ENCODE results near the gene MRAS. TPM values are rescaled to one million over a fixed set of nuclear protein-coding genes. Genes with fewer than 3 reads are reported as not detected.

Gene MRAS
- total RNA-seq, 4 donors from 2014 or later = 31.8 to 58.1 (median 51.8) TPM

DNA sequence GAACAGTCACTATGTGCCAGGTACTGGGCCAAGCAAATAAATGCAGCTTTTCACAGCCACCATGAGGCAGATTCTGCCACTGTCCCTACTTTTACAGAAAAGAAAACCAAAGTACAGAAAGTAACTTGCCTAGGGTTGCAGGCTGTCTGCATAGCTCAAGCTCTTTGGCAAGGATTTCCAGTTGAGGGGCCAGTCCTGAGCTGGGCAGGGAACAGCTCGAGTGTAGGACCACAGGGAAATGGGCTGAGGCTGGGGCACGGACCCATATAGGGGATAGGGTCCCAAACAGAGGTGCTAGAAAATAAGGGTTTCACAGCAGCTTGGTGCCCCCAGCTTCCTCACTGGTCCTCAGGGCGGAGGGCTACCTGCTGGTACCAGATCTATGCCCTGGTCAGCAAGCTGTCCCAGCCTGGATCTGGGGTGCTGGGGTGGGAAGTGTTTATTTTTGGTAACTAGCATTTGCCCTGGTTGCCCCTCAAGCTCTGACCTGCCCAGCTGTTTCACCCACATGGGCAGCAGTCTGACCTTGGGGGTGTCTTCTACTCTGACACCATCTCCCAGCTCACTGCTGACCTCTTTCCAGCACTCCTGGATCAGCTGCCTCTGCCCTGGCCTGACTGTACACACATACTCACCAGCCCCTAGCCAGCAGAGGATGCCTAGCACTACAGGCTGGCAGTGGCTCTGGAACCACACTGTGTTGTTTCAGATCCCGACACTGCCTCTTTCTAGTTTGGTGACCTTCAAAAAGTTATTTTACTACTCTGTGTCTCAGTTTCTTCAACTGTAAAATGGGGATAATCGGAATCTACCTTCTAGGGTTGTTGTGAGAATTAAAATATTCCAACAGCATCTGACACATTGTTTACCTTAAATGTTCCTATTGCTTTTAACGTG is 16.2 kb downstream of the MRAS start:
- ATAC-seq = no peak
- 76% methylated on average over 5 of the region's 6 CpGs; no CpG with 5 or more reads in 1 of the 2 donors for WGBS, 2 donors (ENCODE audit: low coverage in 1 of 2)
- Histone ChIP-seq H3K27me3 (no peaks in the 10 kb centered on the region), H3K4me1 (peaks cover 0 to 60% (median 7%) of the 10 kb centered on the region in 3 donors), H3K4me3 (no peak overlapping the region), H3K36me3 (no peaks in the 10 kb centered on the region), H3K27ac (no peak overlapping the region), H3K9me3 (no peaks in the 10 kb centered on the region)
- no peak for TF ChIP-seq POLR2AphosphoS5 (IDR thresholded peaks at IDR 0.05)
- TF ChIP-seq POLR2A (IDR thresholded peaks at IDR 0.05) = no peak
- TF ChIP-seq EP300 (IDR thresholded peaks at IDR 0.05) = no peak
- TF ChIP-seq, protein P1, sequence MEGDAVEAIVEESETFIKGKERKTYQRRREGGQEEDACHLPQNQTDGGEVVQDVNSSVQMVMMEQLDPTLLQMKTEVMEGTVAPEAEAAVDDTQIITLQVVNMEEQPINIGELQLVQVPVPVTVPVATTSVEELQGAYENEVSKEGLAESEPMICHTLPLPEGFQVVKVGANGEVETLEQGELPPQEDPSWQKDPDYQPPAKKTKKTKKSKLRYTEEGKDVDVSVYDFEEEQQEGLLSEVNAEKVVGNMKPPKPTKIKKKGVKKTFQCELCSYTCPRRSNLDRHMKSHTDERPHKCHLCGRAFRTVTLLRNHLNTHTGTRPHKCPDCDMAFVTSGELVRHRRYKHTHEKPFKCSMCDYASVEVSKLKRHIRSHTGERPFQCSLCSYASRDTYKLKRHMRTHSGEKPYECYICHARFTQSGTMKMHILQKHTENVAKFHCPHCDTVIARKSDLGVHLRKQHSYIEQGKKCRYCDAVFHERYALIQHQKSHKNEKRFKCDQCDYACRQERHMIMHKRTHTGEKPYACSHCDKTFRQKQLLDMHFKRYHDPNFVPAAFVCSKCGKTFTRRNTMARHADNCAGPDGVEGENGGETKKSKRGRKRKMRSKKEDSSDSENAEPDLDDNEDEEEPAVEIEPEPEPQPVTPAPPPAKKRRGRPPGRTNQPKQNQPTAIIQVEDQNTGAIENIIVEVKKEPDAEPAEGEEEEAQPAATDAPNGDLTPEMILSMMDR (IDR thresholded peaks at IDR 0.05) = no peak

DNA sequence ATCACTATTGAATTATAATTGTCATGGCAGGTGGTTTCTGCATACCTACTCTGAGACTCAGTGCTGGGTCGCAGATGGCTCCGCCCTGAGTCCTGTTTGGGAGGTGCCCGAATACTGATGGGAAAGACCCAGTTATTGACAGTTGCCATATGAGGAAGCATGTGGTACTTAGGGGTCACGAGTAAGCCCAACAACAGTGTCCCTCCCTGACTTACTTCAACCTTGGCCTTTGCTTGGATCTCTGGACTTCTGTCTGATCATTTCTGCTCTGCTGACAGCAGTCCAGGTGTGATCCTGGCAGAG is 16.8 kb downstream of the MRAS start:
- H3K27me3 ChIP-seq = no peaks in the 10 kb centered on the region
- H3K27ac ChIP-seq = no peak overlapping the region
- 81 to 89% methylated on average over 2 to 4 of the region's 4 CpGs for WGBS, 2 donors (ENCODE audit: low coverage in 1 of 2)
- TF ChIP-seq POLR2A (IDR thresholded peaks at IDR 0.05) (no peak), POLR2AphosphoS5 (IDR thresholded peaks at IDR 0.05) (no peak), EP300 (IDR thresholded peaks at IDR 0.05) (no peak)
- TF ChIP-seq, protein P1 (IDR thresholded peaks at IDR 0.05) = no peak
- H3K4me1 ChIP-seq = peaks cover 0 to 59% (median 7%) of the 10 kb centered on the region in 3 donors
- no peaks in the 10 kb centered on the region for H3K36me3 ChIP-seq
- ATAC-seq = no peak
- no peaks in the 10 kb centered on the region for H3K9me3 ChIP-seq
- H3K4me3 ChIP-seq = no peak overlapping the region

DNA sequence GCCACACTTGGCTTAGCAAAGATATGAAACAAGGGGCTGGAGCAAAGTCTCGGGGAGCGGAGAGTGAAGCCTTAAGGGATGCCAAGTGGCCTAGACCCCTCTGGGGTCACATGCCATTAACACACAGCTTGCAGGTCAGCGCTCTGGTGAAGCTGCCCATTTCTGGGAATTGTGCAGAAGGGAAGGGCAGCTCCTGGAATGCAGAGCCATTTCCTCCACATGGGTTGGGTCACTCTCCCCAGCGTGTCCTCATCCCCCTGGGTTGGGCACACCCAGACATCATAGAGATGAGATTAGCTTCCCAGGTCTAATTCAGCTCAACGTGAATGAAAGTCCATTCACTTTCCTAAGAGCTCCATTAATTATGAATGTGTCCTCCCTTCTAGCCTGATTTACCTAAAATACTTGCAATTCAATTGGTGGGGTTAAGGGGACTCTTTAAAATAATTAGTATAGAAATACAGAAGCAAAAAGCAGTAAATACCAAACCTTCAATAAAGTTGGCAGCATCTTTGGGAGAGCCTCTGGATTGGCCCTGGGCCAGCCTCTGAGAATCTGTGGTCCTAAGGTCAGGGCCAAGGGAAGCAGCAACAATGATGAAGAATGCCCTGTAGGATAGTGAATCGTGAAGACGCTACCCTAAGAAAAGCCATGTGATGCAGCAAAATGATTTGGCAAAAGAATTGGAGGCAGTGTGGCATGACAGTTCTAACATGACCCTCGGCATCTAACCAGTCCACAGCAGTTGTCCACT is 17.8 kb downstream of the MRAS start:
- H3K4me3 ChIP-seq = no peak overlapping the region
- H3K4me1 ChIP-seq = peaks cover 0 to 52% (median 7%) of the 10 kb centered on the region in 3 donors
- no peaks in the 10 kb centered on the region for H3K9me3 ChIP-seq
- ATAC-seq = peak; percentile 46
- H3K36me3 ChIP-seq = no peaks in the 10 kb centered on the region
- no peaks in the 10 kb centered on the region for H3K27me3 ChIP-seq
- WGBS, 2 donors (ENCODE audit: low coverage in 1 of 2) = 64 to 80% methylated on average over 4 to 8 of the region's 8 CpGs
- TF ChIP-seq, protein P1 (IDR thresholded peaks at IDR 0.05) = no peak
- no peak overlapping the region for H3K27ac ChIP-seq

DNA sequence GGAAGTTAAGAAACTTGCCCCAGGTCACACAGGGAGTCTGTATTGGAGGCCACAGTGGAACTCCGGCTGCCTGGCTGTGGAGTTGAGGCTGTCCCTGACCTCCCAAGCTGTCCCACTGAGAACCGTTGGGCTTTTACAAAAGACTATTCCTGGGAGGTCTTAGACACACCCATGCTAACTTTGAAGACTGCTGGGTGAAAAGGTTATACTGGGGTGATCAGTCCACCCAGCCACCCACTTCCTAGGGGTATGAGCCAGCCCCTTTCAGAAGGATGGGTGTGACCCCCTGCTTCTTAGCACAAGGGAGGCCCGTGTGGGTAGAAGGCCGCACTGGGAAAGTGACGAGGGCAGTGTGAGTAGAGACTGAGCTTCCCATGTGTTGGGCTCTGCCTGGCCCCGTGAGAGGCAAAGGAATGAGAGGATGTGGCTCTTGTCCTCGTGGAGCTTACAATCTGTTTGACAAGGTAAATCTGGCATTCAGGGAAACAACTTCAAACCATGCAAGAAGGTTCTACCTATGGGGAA is 19.0 kb downstream of the MRAS start:
- no CpG with 5 or more reads among the region's 7 CpGs for WGBS, 2 donors (ENCODE audit: low coverage in 1 of 2)
- TF ChIP-seq POLR2AphosphoS5 (IDR thresholded peaks at IDR 0.05) = no peak
- no peak for TF ChIP-seq EP300 (IDR thresholded peaks at IDR 0.05)
- TF ChIP-seq POLR2A (IDR thresholded peaks at IDR 0.05) = no peak
- TF ChIP-seq, protein P1 (IDR thresholded peaks at IDR 0.05) = no peak
- H3K4me1 ChIP-seq = peaks cover 0 to 52% (median 7%) of the 10 kb centered on the region in 3 donors

More for the DNA sequence above, 19.0 kb downstream of the MRAS start:
- H3K4me3 ChIP-seq = no peak overlapping the region
- no peaks in the 10 kb centered on the region for H3K36me3 ChIP-seq
- ATAC-seq = peak; percentile 7
- H3K27me3 ChIP-seq = no peaks in the 10 kb centered on the region
- H3K9me3 ChIP-seq = no peaks in the 10 kb centered on the region
- peak overlapping the region in 1 of 4 donors; percentile 34 for H3K27ac ChIP-seq

All from gastroesophageal sphincter (tissue), 4 donors.